GM12878 (cell line): ENCODE data around the gene ANKRD34A. TPM values are rescaled to one million over a fixed set of nuclear protein-coding genes. Genes with fewer than 3 reads are reported as not detected.

Source experiments
- ATAC-seq: fragments of 200-7000 bp; cut with Tn5 transposase; 3 replicates; pipeline ENCODE4 v1.9.1; 2020; ENCODE audit warnings: mild to moderate bottlenecking, moderate library complexity
- BruUV-seq: library from RNA; stranded (reverse); fragments of 400-500 nt; replicated peaks from 2 replicates; lab custom pipeline; 2021; lab: Mats Ljungman, UMichigan
- CTCF ChIA-PET: fragments of 300-600 bp; sonication (Branson Sonifier 250); formaldehyde crosslinking; extraction: SDS; loops from one replicate; lab custom pipeline; 2021; ENCODE audit warnings: inconsistent platforms; lab: Yijun Ruan, JAX
- POLR2A ChIA-PET: fragments of 350-600 bp; formaldehyde crosslinking; extraction: SDS; loops from one replicate; lab custom pipeline; 2021; ENCODE audit warnings: inconsistent platforms; lab: Charles Lee
- RAD21 ChIA-PET: fragments of 300-600 bp; sonication (Branson Sonifier 250); formaldehyde crosslinking; loops from one replicate; lab custom pipeline; 2023; ENCODE audit warnings: antibody characterized with exemption; ENCODE audit not compliant: unreplicated experiment; lab: Charles Lee
- SMC1A ChIA-PET: fragments of 300-600 bp; sonication (Branson Sonifier 250); formaldehyde crosslinking; loops from one replicate; lab custom pipeline; 2023; ENCODE audit not compliant: unreplicated experiment, uncharacterized antibody; lab: Charles Lee
- DNase-seq: peaks from one replicate; pipeline ENCODE4 v3.0.0-alpha.2; 2011; ENCODE audit warnings: low read depth, low spot score
- FAIRE-seq: peaks from 3 replicates; lab custom pipeline; 2011; peaks lifted over from hg19 to GRCh38; lab: Jason Lieb, UNC
- H2AFZ ChIP-seq: 2 replicates; pipeline ENCODE4 v1.6.0; 2011; ENCODE audit warnings: low read depth, low read length, control low read depth; ENCODE audit not compliant: control insufficient read depth
- H3K27ac ChIP-seq: 2 replicates; pipeline ENCODE4 v1.5.1; 2011; ENCODE audit warnings: control low read depth; ENCODE audit not compliant: control insufficient read depth, insufficient read depth
- H3K27me3 ChIP-seq, 2 experiments: replicated peaks in 1 of 2; 2 replicates each; pipeline versions ENCODE4 v1.6.0 to v1.6.1; 2011; ENCODE audit warnings: low read length in 1 of 2; ENCODE audit not compliant: control insufficient read depth in 2 of 2, insufficient read depth in 2 of 2
- H3K36me3 ChIP-seq, 2 experiments: 2 replicates each; pipeline ENCODE4 v1.5.1; 2011; ENCODE audit warnings: low read length in 1 of 2; ENCODE audit not compliant: control insufficient read depth in 2 of 2, insufficient read depth in 2 of 2
- H3K4me1 ChIP-seq: 2 replicates; pipeline ENCODE4 v1.6.1; 2011; ENCODE audit warnings: mild to moderate bottlenecking, low read length, moderate library complexity, mixed read lengths; ENCODE audit not compliant: control insufficient read depth, insufficient read depth
- H3K4me2 ChIP-seq: 2 replicates; pipeline ENCODE4 v1.6.0; 2011; ENCODE audit warnings: control low read depth; ENCODE audit not compliant: control insufficient read depth, insufficient read depth
- H3K4me3 ChIP-seq: fragments of 200-600 bp; sonication (generic); 2 replicates; pipeline ENCODE4 v1.5.1; 2016
- H3K79me2 ChIP-seq: 2 replicates; pipeline ENCODE4 v1.6.0; 2011; ENCODE audit warnings: low read length; ENCODE audit not compliant: control insufficient read depth, insufficient read depth
- H3K9ac ChIP-seq: 2 replicates; pipeline ENCODE4 v1.8.0; 2011; ENCODE audit warnings: low read length, control low read depth, mixed read lengths; ENCODE audit not compliant: control insufficient read depth, insufficient read depth
- H3K9me3 ChIP-seq: replicated peaks from 3 replicates; pipeline ENCODE4 v1.5.1; 2011; ENCODE audit warnings: mild to moderate bottlenecking, low read length; ENCODE audit not compliant: control insufficient read depth, insufficient read depth
- H4K20me1 ChIP-seq: 2 replicates; pipeline ENCODE4 v1.6.0; 2011; ENCODE audit not compliant: control insufficient read depth, insufficient read depth
- MXI1 ChIP-seq: fragments of 150-350 bp; IDR thresholded peaks from 2 replicates; pipeline ENCODE4 v1.6.1; 2011; ENCODE audit warnings: low read depth, mild to moderate bottlenecking, inconsistent platforms, low read length, improper control_type of control experiment
- RAD21 ChIP-seq: IDR thresholded peaks from 2 replicates; pipeline ENCODE4 v1.6.1; 2011; ENCODE audit warnings: mild to moderate bottlenecking, low read depth, low read length, moderate library complexity; ENCODE audit not compliant: insufficient read depth
- SIX5 ChIP-seq: IDR thresholded peaks from 2 replicates; pipeline ENCODE4 v1.6.1; 2011; ENCODE audit warnings: mild to moderate bottlenecking, low read depth, low read length, moderate library complexity; ENCODE audit not compliant: severe bottlenecking
- SMC3 ChIP-seq: IDR thresholded peaks from 2 replicates; pipeline ENCODE4 v1.6.1; 2011; ENCODE audit warnings: low read length, improper control_type of control experiment, borderline replicate concordance
- whole genome bisulfite sequencing: methylation state at CpG from one replicate; pipeline ENCODE4 v1.1.6; 2016; ENCODE audit warnings: low lambda C conversion rate; ENCODE audit not compliant: insufficient replicate concordance, insufficient coverage; ENCODE audit errors: missing lambda C conversion rate; 5-methylcytosine and 5-hydroxymethylcytosine counted together
- in situ Hi-C: fragments of 300-500 bp; cut with MboI; formaldehyde crosslinking; loops from 9 replicates; pipeline ENCODE4 v1.14.3; 2018; ENCODE audit warnings: mixed read lengths
- intact Hi-C: fragments of 100-400 bp; cut with micrococcal nuclease; formaldehyde crosslinking; loops from one replicate; pipeline ENCODE4 v1.14.2; 2022; ENCODE audit not compliant: unreplicated experiment
- polyA plus RNA-seq, 11 experiments: library from polyadenylated mRNA; depleted of rRNA in 4 of 11; unstranded in 6 of 11; stranded (reverse) in 5 of 11; fragments of >200 nt; fragmentation: Nextera tagmentation in 4 of 11; fragmentation: Illumina TruSeq in 1 of 11; extraction: Ambion mirVana in 4 of 11; extraction: Trizol in 1 of 11; gene quantifications; 1 replicate in 1 of 11; 2 replicates in 10 of 11; pipeline versions ENCODE4 v1.2.1 to v1.2.3, GENCODE V29; 2011 to 2016; ENCODE audit warnings: inconsistent platforms in 2 of 11, missing spikeins in 2 of 11, low read depth in 1 of 11
- total RNA-seq, 4 experiments: library from RNA; depleted of rRNA in 3 of 4; stranded (reverse); fragments of >200 nt in 3 of 4; fragmentation: Illumina TruSeq in 1 of 4; extraction: Trizol in 1 of 4; gene quantifications; 2 replicates each; pipeline versions ENCODE4 v1.2.1 to v1.2.3, GENCODE V29; 2013 to 2021
- TF ChIP-seq, protein P1 (sequence below), 3 experiments: IDR thresholded peaks in 2 of 3; conservative IDR thresholded peaks in 1 of 3; 2 replicates each; pipeline ENCODE4 v1.5.1; 2011; ENCODE audit warnings: low read depth in 3 of 3, low read length in 3 of 3, mild to moderate bottlenecking in 3 of 3, control low read depth in 2 of 3, moderate library complexity in 2 of 3, inconsistent platforms in 1 of 3, mixed read lengths in 1 of 3; ENCODE audit not compliant: control insufficient read depth in 2 of 3, insufficient read depth in 1 of 3; ENCODE audit errors: extremely low read depth in 1 of 3
- TF ChIP-seq, protein P2 (sequence below): IDR thresholded peaks from 2 replicates; pipeline ENCODE4 v1.6.1; 2012; ENCODE audit warnings: low read length, inconsistent platforms
- TF ChIP-seq, protein P3 (sequence below): fragments of 450-650 bp; IDR thresholded peaks from 2 replicates; pipeline ENCODE4 v1.6.1; 2017; ENCODE audit warnings: mild to moderate bottlenecking, low read depth, inconsistent platforms; ENCODE audit not compliant: poor library complexity, severe bottlenecking

Gene ANKRD34A
- total and polyA plus RNA-seq, 10 of the 15 experiments (the other 5 are each of a cell fraction or from before 2014, with no cell fraction given): 0.40 to 3.5 (median 1.6) TPM

DNA sequence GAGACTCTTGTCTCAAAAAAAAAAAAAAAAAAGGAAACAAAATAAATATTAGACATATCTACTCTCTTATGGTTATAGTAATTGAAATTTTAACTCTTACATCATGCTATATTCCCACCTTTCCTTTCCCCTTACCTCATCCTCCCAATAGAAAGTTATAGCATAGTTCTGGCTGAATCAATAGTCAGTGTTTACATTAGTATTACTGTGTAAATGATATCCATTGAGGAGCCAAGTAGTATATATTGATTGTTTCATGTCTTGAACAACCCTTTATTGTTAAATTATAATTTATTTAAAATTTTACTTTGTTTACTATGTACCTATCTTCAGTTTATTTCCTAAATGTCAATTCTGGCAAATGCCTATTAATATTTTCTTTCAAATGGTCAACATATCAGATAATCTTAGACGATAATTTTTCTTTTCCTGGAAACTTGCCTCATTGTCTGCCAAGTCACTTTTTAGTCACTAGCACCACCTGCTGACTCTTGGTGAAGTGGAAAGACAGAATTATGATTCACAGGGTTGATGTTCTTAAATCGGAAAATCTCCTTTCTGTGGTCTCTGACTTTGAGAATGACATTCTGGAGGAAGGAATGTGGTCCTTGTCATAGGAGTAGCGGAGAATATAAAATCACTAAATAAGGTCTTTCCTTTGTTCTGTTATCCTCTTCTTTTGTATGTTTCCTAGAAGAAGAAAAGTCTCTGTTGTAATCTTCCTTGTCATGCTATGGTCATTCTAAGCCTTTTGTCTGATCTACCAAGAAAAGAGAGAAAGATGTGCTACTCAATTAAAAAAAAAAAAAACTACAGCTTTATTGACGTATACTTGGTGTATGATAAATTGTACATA, 48.6 kb upstream of the ANKRD34A start:
- ChIA-PET CTCF (interaction anchor here (0.7 to 18.6 kb wide), 18 partner anchors 9 to 290 kb away, joined by 3 to 361 read pairs (median 4); partner anchors contain the start of genes ANKRD34A, HJV, NUDT17 and PIAS3), SMC1A (interaction anchor here (0.8 to 7.5 kb wide), 8 partner anchors 12 to 168 kb away, joined by 3 to 180 read pairs (median 5); partner anchors contain the start of genes ANKRD34A, LIX1L, NUDT17 and POLR3GL), POLR2A (interaction anchor here (0.6 to 1.3 kb wide), 8 partner anchors 33 to 166 kb away, joined by 3 to 6 read pairs (median 3); partner anchors contain the start of genes ANKRD34A, LIX1L and POLR3GL), RAD21 (interaction anchor here (0.7 to 1.8 kb wide), 10 partner anchors 19 to 275 kb away, joined by 3 to 16 read pairs (median 4); partner anchors contain the start of genes NUDT17 and RBM8A)
- Histone ChIP-seq H3K9ac (no peak overlapping the region), H3K27ac (no peak overlapping the region), H2AFZ (no peak overlapping the region), H4K20me1 (no peaks in the 10 kb centered on the region), H3K9me3 (no peaks in the 10 kb centered on the region), H3K79me2 (no peaks in the 10 kb centered on the region), H3K27me3 (peaks cover 0 to 1% of the 10 kb centered on the region in 2 experiments; a peak in 3 of 4 replicates), H3K4me3 (no peak overlapping the region), H3K4me1 (no peaks in the 10 kb centered on the region), H3K4me2 (no peak overlapping the region), H3K36me3 (no peaks in the 10 kb centered on the region)
- DNase-seq (no peak), ATAC-seq (peak; percentile 84), FAIRE-seq (peak; percentile 91)
- WGBS: 0% methylated on average over 4 of the region's 4 CpGs
- in situ Hi-C loops (loop anchor here (5.0 kb wide), 1 partner anchor 116 kb away; no protein-coding TSS in a partner anchor), intact Hi-C loops (loop anchor here (1.0 to 5.0 kb wide), 4 partner anchors 36 to 276 kb away; no protein-coding TSS in a partner anchor)
- no TSS peak for BruUV-seq
- TF ChIP-seq, protein P1, sequence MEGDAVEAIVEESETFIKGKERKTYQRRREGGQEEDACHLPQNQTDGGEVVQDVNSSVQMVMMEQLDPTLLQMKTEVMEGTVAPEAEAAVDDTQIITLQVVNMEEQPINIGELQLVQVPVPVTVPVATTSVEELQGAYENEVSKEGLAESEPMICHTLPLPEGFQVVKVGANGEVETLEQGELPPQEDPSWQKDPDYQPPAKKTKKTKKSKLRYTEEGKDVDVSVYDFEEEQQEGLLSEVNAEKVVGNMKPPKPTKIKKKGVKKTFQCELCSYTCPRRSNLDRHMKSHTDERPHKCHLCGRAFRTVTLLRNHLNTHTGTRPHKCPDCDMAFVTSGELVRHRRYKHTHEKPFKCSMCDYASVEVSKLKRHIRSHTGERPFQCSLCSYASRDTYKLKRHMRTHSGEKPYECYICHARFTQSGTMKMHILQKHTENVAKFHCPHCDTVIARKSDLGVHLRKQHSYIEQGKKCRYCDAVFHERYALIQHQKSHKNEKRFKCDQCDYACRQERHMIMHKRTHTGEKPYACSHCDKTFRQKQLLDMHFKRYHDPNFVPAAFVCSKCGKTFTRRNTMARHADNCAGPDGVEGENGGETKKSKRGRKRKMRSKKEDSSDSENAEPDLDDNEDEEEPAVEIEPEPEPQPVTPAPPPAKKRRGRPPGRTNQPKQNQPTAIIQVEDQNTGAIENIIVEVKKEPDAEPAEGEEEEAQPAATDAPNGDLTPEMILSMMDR (IDR thresholded peaks at IDR 0.05 in 2 of 3, conservative IDR thresholded peaks at IDR 0.05 in 1 of 3; ENCODE audit: control insufficient read depth in 2 of 3, extremely low read depth in 1 of 3, insufficient read depth in 1 of 3, low read depth in 3 of 3, low read length in 3 of 3): peak; percentile 68 to 89 (median 76); a peak in 5 of 6 replicates
- TF ChIP-seq RAD21: peak; percentile 98
- TF ChIP-seq SIX5: no peak
- TF ChIP-seq SMC3: peak; percentile 90
- TF ChIP-seq, protein P2, sequence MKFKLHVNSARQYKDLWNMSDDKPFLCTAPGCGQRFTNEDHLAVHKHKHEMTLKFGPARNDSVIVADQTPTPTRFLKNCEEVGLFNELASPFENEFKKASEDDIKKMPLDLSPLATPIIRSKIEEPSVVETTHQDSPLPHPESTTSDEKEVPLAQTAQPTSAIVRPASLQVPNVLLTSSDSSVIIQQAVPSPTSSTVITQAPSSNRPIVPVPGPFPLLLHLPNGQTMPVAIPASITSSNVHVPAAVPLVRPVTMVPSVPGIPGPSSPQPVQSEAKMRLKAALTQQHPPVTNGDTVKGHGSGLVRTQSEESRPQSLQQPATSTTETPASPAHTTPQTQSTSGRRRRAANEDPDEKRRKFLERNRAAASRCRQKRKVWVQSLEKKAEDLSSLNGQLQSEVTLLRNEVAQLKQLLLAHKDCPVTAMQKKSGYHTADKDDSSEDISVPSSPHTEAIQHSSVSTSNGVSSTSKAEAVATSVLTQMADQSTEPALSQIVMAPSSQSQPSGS: 0 out of 2 replicates have a peak, but pooled peaks have one; percentile 34
- TF ChIP-seq, protein P3, sequence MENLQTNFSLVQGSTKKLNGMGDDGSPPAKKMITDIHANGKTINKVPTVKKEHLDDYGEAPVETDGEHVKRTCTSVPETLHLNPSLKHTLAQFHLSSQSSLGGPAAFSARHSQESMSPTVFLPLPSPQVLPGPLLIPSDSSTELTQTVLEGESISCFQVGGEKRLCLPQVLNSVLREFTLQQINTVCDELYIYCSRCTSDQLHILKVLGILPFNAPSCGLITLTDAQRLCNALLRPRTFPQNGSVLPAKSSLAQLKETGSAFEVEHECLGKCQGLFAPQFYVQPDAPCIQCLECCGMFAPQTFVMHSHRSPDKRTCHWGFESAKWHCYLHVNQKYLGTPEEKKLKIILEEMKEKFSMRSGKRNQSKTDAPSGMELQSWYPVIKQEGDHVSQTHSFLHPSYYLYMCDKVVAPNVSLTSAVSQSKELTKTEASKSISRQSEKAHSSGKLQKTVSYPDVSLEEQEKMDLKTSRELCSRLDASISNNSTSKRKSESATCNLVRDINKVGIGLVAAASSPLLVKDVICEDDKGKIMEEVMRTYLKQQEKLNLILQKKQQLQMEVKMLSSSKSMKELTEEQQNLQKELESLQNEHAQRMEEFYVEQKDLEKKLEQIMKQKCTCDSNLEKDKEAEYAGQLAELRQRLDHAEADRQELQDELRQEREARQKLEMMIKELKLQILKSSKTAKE: peak; percentile 23
- TF ChIP-seq MXI1: no peak
